ENCODE measurements around the gene RUSC1.

RUSC1 gene

GRCh38 chr1:155329980-155330598 is 9.4 kb downstream of the RUSC1 start:
- no peaks in the 10 kb centered on the region for H3K27me3 ChIP-seq
- H3K9me3 ChIP-seq, result no peaks in the 10 kb centered on the region
- peaks cover 80% of the 10 kb centered on the region for H3K36me3 ChIP-seq
- H3K4me1 ChIP-seq, result peaks cover 29% of the 10 kb centered on the region
- no peak overlapping the region for H3K27ac ChIP-seq
- no peak overlapping the region for H3K4me2 ChIP-seq
- H3K4me3 ChIP-seq, result no peak overlapping the region
- H4K20me1 ChIP-seq, result peaks cover 33% of the 10 kb centered on the region
- TF ChIP-seq Cebpa-rat (IDR thresholded peaks at IDR 0.05), result no peak
- H3K9ac ChIP-seq, result no peak overlapping the region

GRCh38 chr1:155334962-155335361 is 14.3 kb downstream of the RUSC1 start:
- no peak for TF ChIP-seq Cebpa-rat (IDR thresholded peaks at IDR 0.05)
- H3K4me3 ChIP-seq, result no peak overlapping the region
- no peaks in the 10 kb centered on the region for H3K4me1 ChIP-seq
- H3K36me3 ChIP-seq, result peaks cover 93% of the 10 kb centered on the region
- no peak overlapping the region for H3K4me2 ChIP-seq
- H3K27ac ChIP-seq, result no peak overlapping the region
- no peaks in the 10 kb centered on the region for H3K9me3 ChIP-seq
- no peaks in the 10 kb centered on the region for H3K27me3 ChIP-seq
- no peak overlapping the region for H3K9ac ChIP-seq
- H4K20me1 ChIP-seq, result peaks cover 5% of the 10 kb centered on the region; the same call in 1 of the 2 replicates

GRCh38 chr1:155339515-155340097 is 18.9 kb downstream of the RUSC1 start:
- Histone ChIP-seq H3K4me2 (no peak overlapping the region), H3K27ac (no peak overlapping the region), H3K4me3 (no peak overlapping the region), H3K27me3 (no peaks in the 10 kb centered on the region), H3K36me3 (peaks cover 96% of the 10 kb centered on the region), H4K20me1 (no peaks in the 10 kb centered on the region; the same call in 1 of the 2 replicates), H3K9me3 (no peaks in the 10 kb centered on the region), H3K4me1 (no peaks in the 10 kb centered on the region), H3K9ac (no peak overlapping the region)
- TF ChIP-seq Cebpa-rat (IDR thresholded peaks at IDR 0.05), result no peak

- no peaks in the 10 kb centered on the region for H4K20me1 ChIP-seq
- H3K9ac ChIP-seq, result no peak overlapping the region
- H3K27ac ChIP-seq, result no peak overlapping the region
- no peaks in the 10 kb centered on the region for H3K27me3 ChIP-seq
- H3K4me1 ChIP-seq, result no peaks in the 10 kb centered on the region
- TF ChIP-seq Cebpa-rat (IDR thresholded peaks at IDR 0.05), result no peak
- H3K4me3 ChIP-seq, result no peak overlapping the region
- no peak overlapping the region for H3K4me2 ChIP-seq
- no peaks in the 10 kb centered on the region for H3K9me3 ChIP-seq
- peaks cover 100% of the 10 kb centered on the region for H3K36me3 ChIP-seq
Measured at GRCh38 chr1:155342842-155343241, 22.1 kb downstream of the RUSC1 start.

- Histone ChIP-seq H4K20me1 (no peaks in the 10 kb centered on the region), H3K4me2 (no peak overlapping the region), H3K36me3 (peaks cover 98% of the 10 kb centered on the region), H3K27me3 (no peaks in the 10 kb centered on the region), H3K9ac (no peak overlapping the region), H3K27ac (no peak overlapping the region), H3K9me3 (no peaks in the 10 kb centered on the region), H3K4me3 (no peak overlapping the region), H3K4me1 (no peaks in the 10 kb centered on the region)
- no peak for TF ChIP-seq Cebpa-rat (IDR thresholded peaks at IDR 0.05)
Measured at GRCh38 chr1:155352631-155353030, 31.9 kb downstream of the RUSC1 start.

- H4K20me1 ChIP-seq, result no peaks in the 10 kb centered on the region
- no peaks in the 10 kb centered on the region for H3K9me3 ChIP-seq
- peaks cover 97% of the 10 kb centered on the region for H3K36me3 ChIP-seq
Measured at GRCh38 chr1:155360051-155360450, 39.4 kb downstream of the RUSC1 start.

GRCh38 chr1:155379180-155379579 is 58.5 kb downstream of the RUSC1 start:
- peaks cover 91% of the 10 kb centered on the region for H3K36me3 ChIP-seq
- H3K4me3 ChIP-seq, result no peak overlapping the region
- H3K27ac ChIP-seq, result no peak overlapping the region
- H3K27me3 ChIP-seq, result no peaks in the 10 kb centered on the region
- no peak overlapping the region for H3K4me2 ChIP-seq
- peaks cover 12% of the 10 kb centered on the region for H3K4me1 ChIP-seq
- TF ChIP-seq Cebpa-rat (IDR thresholded peaks at IDR 0.05), result no peak
- H3K9me3 ChIP-seq, result no peaks in the 10 kb centered on the region
- H4K20me1 ChIP-seq, result peaks cover 11% of the 10 kb centered on the region; the same call in 1 of the 2 replicates
- H3K9ac ChIP-seq, result no peak overlapping the region

More at GRCh38 chr1:155360051-155360450, 39.4 kb downstream of the RUSC1 start:
- no peaks in the 10 kb centered on the region for H3K27me3 ChIP-seq
- no peak overlapping the region for H3K4me2 ChIP-seq
- H3K27ac ChIP-seq, result no peak overlapping the region
- H3K4me1 ChIP-seq, result no peaks in the 10 kb centered on the region
- H3K9ac ChIP-seq, result no peak overlapping the region
- H3K4me3 ChIP-seq, result no peak overlapping the region
- TF ChIP-seq Cebpa-rat (IDR thresholded peaks at IDR 0.05), result no peak

- H3K9ac ChIP-seq, result no peak overlapping the region
- no peak overlapping the region for H3K4me2 ChIP-seq
- no peak overlapping the region for H3K4me3 ChIP-seq
- no peak overlapping the region for H3K27ac ChIP-seq
- H3K36me3 ChIP-seq, result peaks cover 91% of the 10 kb centered on the region
- peaks cover 11% of the 10 kb centered on the region; the same call in 1 of the 2 replicates for H4K20me1 ChIP-seq
- no peaks in the 10 kb centered on the region for H3K9me3 ChIP-seq
- TF ChIP-seq Cebpa-rat (IDR thresholded peaks at IDR 0.05), result no peak
- H3K27me3 ChIP-seq, result no peaks in the 10 kb centered on the region
- H3K4me1 ChIP-seq, result peaks cover 12% of the 10 kb centered on the region
Measured at GRCh38 chr1:155379631-155380090, 59.0 kb downstream of the RUSC1 start.

All from BLaER1 (cell line).